ENCODE measurements around the gene ACTL6B. TPM values are rescaled to one million over a fixed set of nuclear protein-coding genes. Genes with fewer than 3 reads are reported as not detected.

Gene ACTL6B
- not detected in 2 replicates for total RNA-seq

GRCh38 chr7:100655908-100656674, at the start of gene ACTL6B:
Gene ACTL6B, minus strand, starts transcription at chr7:100656448. Its CDS starts 94 bp downstream, at chr7:100656354.

GRCh38 chr7:100694098-100694745, 38.0 kb upstream of the ACTL6B start, which contains the start of gene GIGYF1:
Gene GIGYF1, minus strand, starts transcription at chr7:100694250. Its CDS starts 6,012 bp downstream, at chr7:100688238.

GRCh38 chr7:100673302-100673941, 17.2 kb upstream of the ACTL6B start, which contains the start of gene GNB2:
Gene GNB2, plus strand, starts transcription at chr7:100673740. Its CDS starts 2,526 bp downstream, at chr7:100676266.

GRCh38 chr7:100641463-100641859, 14.8 kb downstream of the ACTL6B start, which contains the start of gene TFR2:
Gene TFR2, minus strand, starts transcription at chr7:100641552. Its CDS starts 43 bp downstream, at chr7:100641509.

GRCh38 chr7:100611983-100612729, 44.1 kb downstream of the ACTL6B start, which contains the start of gene MOSPD3:
Gene MOSPD3, plus strand, starts transcription at chr7:100612540. Its CDS starts 252 bp downstream, at chr7:100612792.

Other genes with a start within 250 kb of the ACTL6B start
- 0.86 and 2.2 TPM in 2 replicates for gene ZCWPW1, start 227.7 kb downstream of the ACTL6B start, total RNA-seq
- 21.2 and 23.7 TPM in 2 replicates for gene MEPCE, start 226.6 kb downstream of the ACTL6B start, total RNA-seq
- gene PPP1R35, start 220.0 kb downstream of the ACTL6B start, total RNA-seq = 46.5 and 70.1 TPM in 2 replicates
- gene SPACDR, start 192.2 kb downstream of the ACTL6B start, total RNA-seq = not detected in 2 replicates
- 33.3 and 36.0 TPM in 2 replicates for gene TSC22D4, start 177.2 kb downstream of the ACTL6B start, total RNA-seq
- gene NYAP1, start 172.5 kb downstream of the ACTL6B start, total RNA-seq = 4.3 and 4.8 TPM in 2 replicates
- 4.5 and 13.3 TPM in 2 replicates for gene AGFG2, start 117.2 kb downstream of the ACTL6B start, total RNA-seq
- not detected in 2 replicates for gene SAP25, start 82.5 kb downstream of the ACTL6B start, total RNA-seq
- 21.2 and 26.6 TPM in 2 replicates for gene LRCH4, start 70.3 kb downstream of the ACTL6B start, total RNA-seq
- 0.65 and 0.70 TPM in 2 replicates for gene FBXO24, start 70.1 kb downstream of the ACTL6B start, total RNA-seq
- 1.5 and 5.0 TPM in 2 replicates for gene PCOLCE, start 54.1 kb downstream of the ACTL6B start, total RNA-seq
- 12.3 and 13.0 TPM in 2 replicates for gene MOSPD3, start 43.9 kb downstream of the ACTL6B start, total RNA-seq
- gene TFR2, start 14.9 kb downstream of the ACTL6B start, total RNA-seq = 0.11 and 0.39 TPM in 2 replicates
- 257 and 267 TPM in 2 replicates for gene GNB2, start 17.3 kb upstream of the ACTL6B start, total RNA-seq
- 7.9 and 9.4 TPM in 2 replicates for gene GIGYF1, start 37.8 kb upstream of the ACTL6B start, total RNA-seq
- gene POP7, start 49.7 kb upstream of the ACTL6B start, total RNA-seq = 40.1 and 58.6 TPM in 2 replicates
- gene EPO, start 64.0 kb upstream of the ACTL6B start, total RNA-seq = not detected in 2 replicates
- under 0.01 TPM in 1 of 2 replicates, not detected in the other for gene ZAN, start 77.1 kb upstream of the ACTL6B start, total RNA-seq
- 81.7 and 95.8 TPM in 2 replicates for gene EPHB4, start 171.1 kb upstream of the ACTL6B start, total RNA-seq
- 16.4 and 18.4 TPM in 2 replicates for gene SLC12A9, start 196.3 kb upstream of the ACTL6B start, total RNA-seq
- gene TRIP6, start 210.9 kb upstream of the ACTL6B start, total RNA-seq = 151 and 191 TPM in 2 replicates
- 44.3 and 90.3 TPM in 2 replicates for gene SRRT, start 218.7 kb upstream of the ACTL6B start, total RNA-seq
- gene UFSP1, start 233.3 kb upstream of the ACTL6B start, total RNA-seq = 3.0 and 6.3 TPM in 2 replicates
- 0.31 TPM in 1 of 2 replicates, not detected in the other for gene ACHE, start 239.4 kb upstream of the ACTL6B start, total RNA-seq